Hepatocyte (in vitro differentiated cells): ENCODE results near the gene SLC29A2. TPM values are rescaled to one million over a fixed set of nuclear protein-coding genes. Genes with fewer than 3 reads are reported as not detected.

ENCODE experiments used
- DNase-seq: peaks from one replicate; pipeline ENCODE4 v3.0.0-alpha.2; 2016; ENCODE audit warnings: low spot score
- H2AFZ ChIP-seq: fragments of 200-600 bp; sonication (generic); 2 replicates; pipeline ENCODE4 v1.6.0; 2016; ENCODE audit warnings: antibody characterized with exemption, mild to moderate bottlenecking
- H3K27ac ChIP-seq: fragments of 200-600 bp; sonication (generic); 2 replicates; pipeline ENCODE4 v1.5.1; 2016; ENCODE audit warnings: mild to moderate bottlenecking
- H3K27me3 ChIP-seq: fragments of 200-600 bp; sonication (generic); 2 replicates; pipeline ENCODE4 v1.6.1; 2016
- H3K36me3 ChIP-seq: fragments of 200-600 bp; sonication (generic); replicated peaks from 2 replicates; pipeline ENCODE4 v1.5.1; 2016; ENCODE audit warnings: low read depth; ENCODE audit not compliant: insufficient read depth
- H3K4me1 ChIP-seq: fragments of 200-600 bp; sonication (generic); 2 replicates; pipeline ENCODE4 v1.5.1; 2016; ENCODE audit warnings: mild to moderate bottlenecking, moderate library complexity; ENCODE audit not compliant: insufficient read depth
- H3K4me2 ChIP-seq: fragments of 200-600 bp; sonication (generic); 2 replicates; pipeline ENCODE4 v1.6.0; 2016
- H3K4me3 ChIP-seq: fragments of 200-600 bp; sonication (generic); 2 replicates; pipeline ENCODE4 v1.5.1; 2016; ENCODE audit warnings: mild to moderate bottlenecking
- H3K79me2 ChIP-seq: fragments of 200-600 bp; sonication (generic); 2 replicates; pipeline ENCODE4 v1.6.0; 2017; ENCODE audit warnings: mild to moderate bottlenecking
- H3K9me2 ChIP-seq: fragments of 200-600 bp; sonication (generic); replicated peaks from 2 replicates; pipeline ENCODE4 v1.6.0; 2017; ENCODE audit warnings: mild to moderate bottlenecking; ENCODE audit not compliant: insufficient read depth
- H3K9me3 ChIP-seq: fragments of 200-600 bp; sonication (generic); 2 replicates; pipeline ENCODE4 v1.5.1; 2016; ENCODE audit warnings: low read depth, mild to moderate bottlenecking
- H4K20me1 ChIP-seq: fragments of 200-600 bp; sonication (generic); 2 replicates; pipeline ENCODE4 v1.6.0; 2016; ENCODE audit warnings: mild to moderate bottlenecking; ENCODE audit not compliant: insufficient read depth, poor library complexity, severe bottlenecking
- CTCF ChIP-seq: fragments of 200-600 bp; sonication (generic); IDR thresholded peaks from 2 replicates; pipeline ENCODE4 v1.5.1; 2016; ENCODE audit warnings: antibody characterized with exemption, mild to moderate bottlenecking; ENCODE audit not compliant: poor library complexity
- EZH2 ChIP-seq: fragments of 200-600 bp; sonication (generic); IDR thresholded peaks from 2 replicates; pipeline ENCODE4 v1.6.1; 2016; ENCODE audit warnings: antibody characterized with exemption, mild to moderate bottlenecking, borderline replicate concordance
- EZH2phosphoT487 ChIP-seq: fragments of 200-600 bp; sonication (generic); IDR thresholded peaks from one replicate; pipeline ENCODE4 v1.6.1; 2018; ENCODE audit warnings: antibody characterized with exemption, mild to moderate bottlenecking, low read depth, moderate library complexity; ENCODE audit not compliant: unreplicated experiment, severe bottlenecking
- WGBS: methylation state at CpG from one replicate; pipeline ENCODE4 v1.1.6; 2016; ENCODE audit warnings: low lambda C conversion rate; ENCODE audit errors: missing lambda C conversion rate; 5-methylcytosine and 5-hydroxymethylcytosine counted together
- polyA plus RNA-seq: library from polyadenylated mRNA; unstranded; fragments of >200 nt; fragmentation: Nextera tagmentation; extraction: Ambion mirVana; gene quantifications from 2 replicates; pipeline ENCODE4 v1.2.1, GENCODE V29; 2016
- total RNA-seq: library from RNA; depleted of rRNA; stranded (reverse); fragments of >200 nt; gene quantifications from 2 replicates; pipeline ENCODE4 v1.2.3, GENCODE V29; 2014

The SLC29A2 gene
- total and polyA plus RNA-seq, 2 experiments from 2014 or later = 11.3 to 20.2 TPM

DNA sequence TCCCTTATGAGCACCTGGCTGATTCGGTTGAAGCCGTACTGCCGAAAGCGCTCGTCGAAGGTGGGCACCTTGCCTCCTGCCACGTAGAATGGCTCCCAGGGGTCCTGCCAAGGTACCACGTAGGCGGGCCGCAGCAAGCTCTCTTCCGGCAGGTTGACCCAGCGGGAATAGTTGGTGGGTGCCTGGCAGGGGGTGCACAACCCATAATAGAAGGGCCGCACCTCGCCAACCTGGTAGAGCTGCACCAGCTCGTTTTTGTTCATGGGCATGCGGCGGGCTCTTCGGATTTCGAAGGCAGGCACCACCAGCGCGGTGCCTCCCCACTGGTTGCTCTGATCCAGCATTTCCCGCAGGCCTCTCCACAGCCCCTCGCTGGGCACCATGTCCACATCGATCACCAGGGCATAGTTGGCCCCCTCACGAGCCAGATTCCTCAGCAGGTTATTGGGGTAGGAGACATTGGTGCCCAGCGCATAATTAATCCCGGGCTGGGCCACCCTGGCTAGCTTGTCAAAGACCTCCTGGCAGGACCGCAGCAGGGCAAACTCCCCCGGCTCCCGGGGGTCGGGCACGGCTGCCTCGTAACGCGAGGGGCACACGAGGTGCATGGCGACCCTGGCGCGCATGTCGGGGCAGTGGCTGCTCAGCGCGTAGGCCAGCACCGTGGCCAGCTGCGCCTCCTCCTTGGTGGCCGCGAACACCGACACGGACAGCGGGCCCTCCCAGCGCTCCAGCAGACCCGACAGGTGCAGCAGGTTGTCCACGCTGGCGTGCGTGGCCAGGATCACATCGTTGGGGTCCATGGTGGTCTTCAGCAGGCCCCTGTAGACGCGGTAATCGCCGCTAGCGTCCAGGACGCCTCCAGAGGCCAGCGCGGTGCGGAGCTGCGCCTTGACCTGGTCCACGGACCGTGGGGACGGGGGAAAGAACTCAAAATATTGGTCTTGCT, 24.8 kb downstream of the SLC29A2 start:
- TF ChIP-seq CTCF (no peak), EZH2 (no peak), EZH2phosphoT487 (no peak)
- Histone ChIP-seq H3K4me1 (peaks cover 39% of the 10 kb centered on the region), H3K4me2 (peak overlapping the region; percentile 90), H3K36me3 (no peaks in the 10 kb centered on the region), H3K4me3 (peak overlapping the region; percentile 62), H3K27ac (peak overlapping the region; percentile 92), H2AFZ (peak overlapping the region; percentile 95), H3K9me2 (no peaks in the 10 kb centered on the region), H4K20me1 (no peaks in the 10 kb centered on the region), H3K79me2 (peaks cover 48% of the 10 kb centered on the region), H3K9me3 (no peaks in the 10 kb centered on the region), H3K27me3 (no peaks in the 10 kb centered on the region)
- 37% methylated on average over 66 of the region's 68 CpGs for WGBS
- peak; percentile 41 for DNase-seq

GRCh38 chr11:66345316-66345649, 26.3 kb downstream of the SLC29A2 start:
- peak overlapping the region; percentile 21 for H3K4me3 ChIP-seq
- peak overlapping the region; percentile 41 for H3K27ac ChIP-seq
- H2AFZ ChIP-seq = peak overlapping the region; percentile 72
- no peaks in the 10 kb centered on the region for H3K36me3 ChIP-seq
- H3K9me2 ChIP-seq = no peaks in the 10 kb centered on the region
- peaks cover 39% of the 10 kb centered on the region for H3K4me1 ChIP-seq
- TF ChIP-seq EZH2phosphoT487 = no peak
- no peak for TF ChIP-seq CTCF
- no peak for TF ChIP-seq EZH2
- H3K79me2 ChIP-seq = peaks cover 48% of the 10 kb centered on the region
- whole genome bisulfite sequencing = 14% methylated on average over 7 of the region's 7 CpGs
- no peaks in the 10 kb centered on the region for H3K27me3 ChIP-seq
- DNase-seq = no peak
- no peaks in the 10 kb centered on the region for H4K20me1 ChIP-seq
- H3K9me3 ChIP-seq = no peaks in the 10 kb centered on the region
- peak overlapping the region; percentile 90 for H3K4me2 ChIP-seq

GRCh38 chr11:66344550-66345315, 26.8 kb downstream of the SLC29A2 start, which contains the start of gene BRMS1:
Gene BRMS1 (minus strand): TSS chr11:66345104. CDS start chr11:66342234, 2,870 bp downstream.
- H4K20me1 ChIP-seq = no peaks in the 10 kb centered on the region
- peak within 1 kb of the TSS; percentile 72 for H2AFZ ChIP-seq
- H3K9me3 ChIP-seq = no peaks in the 10 kb centered on the region
- 2% methylated on average over 59 of the region's 59 CpGs for WGBS
- H3K9me2 ChIP-seq = no peaks in the 10 kb centered on the region
- peak within 1 kb of the TSS; percentile 74 for H3K4me3 ChIP-seq
- TF ChIP-seq EZH2phosphoT487 = no peak
- TF ChIP-seq EZH2 = no peak
- no peak for TF ChIP-seq CTCF
- no peaks in the 10 kb centered on the region for H3K27me3 ChIP-seq
- H3K4me1 ChIP-seq = peaks cover 34% of the 10 kb centered on the region
- peak within 1 kb of the TSS; percentile 97 for H3K4me2 ChIP-seq
- DNase-seq = peak; percentile 98
- peaks cover 45% of the 10 kb centered on the region for H3K79me2 ChIP-seq
- peak within 1 kb of the TSS; percentile 87 for H3K27ac ChIP-seq
- no peaks in the 10 kb centered on the region for H3K36me3 ChIP-seq
